Right atrium auricular region (tissue), 2 donors: Measurements from ENCODE around the gene MARK2. TPM values are rescaled to one million over a fixed set of nuclear protein-coding genes. Genes with fewer than 3 reads are reported as not detected.

Experiments used
- DNase-seq: peaks from one replicate; pipeline ENCODE4 v3.0.0-alpha.2; 2019; ENCODE audit warnings: low spot score
- H3K27ac ChIP-seq, 2 donors: fragments of 200-600 bp; sonication (generic); 1 replicate in 1 of 2; 2 replicates in 1 of 2; pipeline ENCODE4 v1.5.1; 2016 to 2019
- H3K27me3 ChIP-seq, 2 donors: fragments of 200-600 bp; sonication (generic); one replicate each; pipeline versions ENCODE4 v1.5.1 to v1.6.0; 2017 to 2019
- H3K36me3 ChIP-seq: fragments of 200-600 bp; sonication (generic); one replicate; pipeline ENCODE4 v1.5.1; 2016
- H3K4me1 ChIP-seq, 2 donors: fragments of 200-600 bp; sonication (generic); one replicate each; pipeline versions ENCODE4 v1.5.1 to v1.6.0; 2017 to 2019
- H3K4me3 ChIP-seq, 2 donors: fragments of 200-600 bp; sonication (generic); 1 replicate in 1 of 2; 2 replicates in 1 of 2; pipeline ENCODE4 v1.5.1; 2017 to 2019; ENCODE audit warnings: mild to moderate bottlenecking in 1 of 2, moderate library complexity in 1 of 2
- H3K9me3 ChIP-seq, 2 donors: fragments of 200-600 bp; sonication (generic); one replicate each; pipeline ENCODE4 v1.5.1; 2019
- total RNA-seq, 2 donors: library from RNA; depleted of rRNA; stranded (reverse); fragments of >200 nt; gene quantifications; one replicate each; pipeline ENCODE4 v1.1.0, GENCODE V29; 2016
- TF ChIP-seq, protein P1 (sequence below), 2 donors: fragments of 200-600 bp; sonication (generic); IDR thresholded peaks; one replicate each; pipeline ENCODE4 v1.5.1; 2019; ENCODE audit warnings: antibody characterized with exemption in 2 of 2

The MARK2 gene
- total RNA-seq, 2 donors from 2014 or later, result 29.3 to 31.5 TPM

DNA sequence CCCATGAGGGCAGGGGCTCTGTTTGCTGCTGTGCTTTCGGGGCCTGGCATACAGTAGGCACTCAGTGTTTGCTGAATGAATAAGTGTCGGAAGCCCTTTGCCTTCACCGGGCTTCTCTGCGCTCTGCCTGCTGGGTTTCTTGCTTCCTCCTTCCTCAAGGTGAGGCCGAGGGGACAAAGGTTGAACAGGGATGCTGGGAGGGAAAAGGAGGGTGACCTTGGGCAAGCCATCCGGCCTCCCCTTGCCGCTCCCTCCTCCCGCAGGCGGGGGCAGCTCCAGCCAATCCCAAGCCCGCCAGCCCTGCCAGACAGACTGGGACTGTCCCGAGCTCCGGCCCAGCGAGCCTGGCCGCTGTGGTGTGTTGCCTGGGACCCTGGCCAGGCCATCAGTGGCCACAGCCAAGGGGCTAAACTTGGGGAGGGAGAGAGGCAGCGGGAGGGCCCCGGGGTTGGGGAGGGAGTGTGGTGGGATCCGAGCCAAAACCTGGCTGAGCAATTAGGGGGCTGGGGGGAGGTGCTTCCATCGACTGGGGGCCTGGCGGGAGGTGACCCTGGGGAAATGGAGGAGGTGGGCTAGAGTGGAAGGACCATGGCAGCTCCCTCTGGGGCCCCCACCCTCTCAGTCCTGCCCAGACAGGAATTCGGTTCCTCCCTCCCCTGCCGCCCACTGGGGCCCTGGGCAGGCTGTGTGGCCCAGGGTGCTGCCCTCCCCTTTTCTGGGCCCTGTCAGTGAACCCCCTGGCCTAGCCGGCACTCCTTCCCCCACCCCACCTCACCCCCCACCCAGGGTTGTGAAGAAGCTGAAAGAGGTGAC lies 81.4 kb downstream of the MARK2 start:
- TF ChIP-seq, protein P1, sequence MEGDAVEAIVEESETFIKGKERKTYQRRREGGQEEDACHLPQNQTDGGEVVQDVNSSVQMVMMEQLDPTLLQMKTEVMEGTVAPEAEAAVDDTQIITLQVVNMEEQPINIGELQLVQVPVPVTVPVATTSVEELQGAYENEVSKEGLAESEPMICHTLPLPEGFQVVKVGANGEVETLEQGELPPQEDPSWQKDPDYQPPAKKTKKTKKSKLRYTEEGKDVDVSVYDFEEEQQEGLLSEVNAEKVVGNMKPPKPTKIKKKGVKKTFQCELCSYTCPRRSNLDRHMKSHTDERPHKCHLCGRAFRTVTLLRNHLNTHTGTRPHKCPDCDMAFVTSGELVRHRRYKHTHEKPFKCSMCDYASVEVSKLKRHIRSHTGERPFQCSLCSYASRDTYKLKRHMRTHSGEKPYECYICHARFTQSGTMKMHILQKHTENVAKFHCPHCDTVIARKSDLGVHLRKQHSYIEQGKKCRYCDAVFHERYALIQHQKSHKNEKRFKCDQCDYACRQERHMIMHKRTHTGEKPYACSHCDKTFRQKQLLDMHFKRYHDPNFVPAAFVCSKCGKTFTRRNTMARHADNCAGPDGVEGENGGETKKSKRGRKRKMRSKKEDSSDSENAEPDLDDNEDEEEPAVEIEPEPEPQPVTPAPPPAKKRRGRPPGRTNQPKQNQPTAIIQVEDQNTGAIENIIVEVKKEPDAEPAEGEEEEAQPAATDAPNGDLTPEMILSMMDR (IDR thresholded peaks at IDR 0.05), result no peak
- no peaks in the 10 kb centered on the region for H3K36me3 ChIP-seq
- no peaks in the 10 kb centered on the region for H3K27me3 ChIP-seq
- H3K9me3 ChIP-seq, result no peaks in the 10 kb centered on the region
- H3K27ac ChIP-seq, result peak overlapping the region; percentile 91 to 95
- H3K4me1 ChIP-seq, result peaks cover 0 to 56% of the 10 kb centered on the region in 2 donors
- peak overlapping the region in 1 of 2 donors; percentile 58 for H3K4me3 ChIP-seq
- DNase-seq, result peak; percentile 74

DNA sequence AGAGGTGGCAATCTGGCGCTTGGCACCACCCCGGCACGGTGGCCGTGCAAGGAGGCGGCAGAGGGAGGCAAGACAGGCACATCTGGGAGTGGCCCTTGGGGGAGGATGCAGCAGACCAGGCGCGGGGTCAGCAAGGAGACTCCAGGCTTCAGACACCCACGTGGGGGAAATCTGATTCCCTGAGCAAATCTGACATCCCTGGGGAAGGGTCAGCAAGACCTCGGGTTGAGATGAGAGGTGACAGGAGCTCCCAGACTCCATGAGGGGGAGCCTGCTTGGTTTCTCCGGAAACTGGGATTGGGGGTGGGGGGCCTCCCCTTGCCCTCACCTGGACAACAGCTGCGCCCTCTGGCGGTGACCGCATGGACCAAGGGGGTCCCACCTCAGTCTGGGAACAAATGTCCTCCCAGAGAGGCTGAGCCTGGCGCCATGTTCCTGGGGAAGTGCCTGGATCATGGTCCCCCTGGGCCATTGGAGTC lies 82.1 kb downstream of the MARK2 start:
- DNase-seq, result no peak
- Histone ChIP-seq H3K27ac (peak overlapping the region; percentile 91 to 95), H3K4me1 (peaks cover 0 to 50% of the 10 kb centered on the region in 2 donors), H3K27me3 (no peaks in the 10 kb centered on the region), H3K36me3 (no peaks in the 10 kb centered on the region), H3K9me3 (no peaks in the 10 kb centered on the region), H3K4me3 (no peak overlapping the region)
- TF ChIP-seq, protein P1 (IDR thresholded peaks at IDR 0.05), result peak in 1 of 2 donors; percentile 64

DNA sequence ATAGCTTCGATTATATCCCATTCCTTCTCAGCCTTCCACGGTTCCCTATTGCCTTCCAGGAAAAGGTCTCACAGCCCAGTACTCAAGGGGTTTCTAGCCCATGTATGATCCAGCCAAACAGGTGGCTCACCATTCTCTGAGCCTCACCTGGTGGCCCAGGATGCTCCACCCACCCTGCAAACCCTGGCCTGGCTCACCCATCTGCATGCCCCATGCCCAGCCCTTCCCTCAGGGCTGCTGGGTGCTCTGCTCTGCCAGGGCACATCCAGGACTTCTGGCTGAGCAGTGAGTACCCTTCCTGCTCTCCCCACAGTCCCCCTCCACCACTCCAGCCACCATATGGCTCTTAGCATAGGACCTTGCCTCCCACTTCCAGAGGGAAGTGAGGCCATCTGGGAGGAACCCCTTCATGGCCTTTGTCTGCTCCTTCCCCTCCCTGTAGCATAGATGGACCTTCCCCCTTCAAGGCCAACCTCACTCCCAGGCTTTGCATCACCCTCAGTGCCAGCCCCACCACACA lies 83.8 kb downstream of the MARK2 start:
- TF ChIP-seq, protein P1 (IDR thresholded peaks at IDR 0.05), result no peak

DNA sequence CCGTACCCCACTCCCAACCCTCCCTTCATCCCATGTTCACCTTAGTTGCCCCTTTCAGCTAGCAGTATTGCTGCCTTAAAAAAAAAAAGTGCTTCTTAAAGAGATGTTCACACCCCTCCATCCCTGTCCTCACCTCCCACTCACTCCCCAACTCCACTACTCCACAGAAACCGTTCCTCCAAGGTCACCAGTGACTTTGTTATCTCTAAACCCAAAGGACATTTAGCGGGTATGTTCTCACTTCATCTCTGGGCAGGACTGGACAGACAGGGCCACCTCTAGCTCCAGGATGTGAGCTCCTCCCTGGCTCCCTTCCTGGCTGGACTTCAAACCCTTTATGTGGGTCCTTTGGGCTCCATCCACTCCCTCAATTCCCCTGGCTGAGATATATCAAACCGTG lies 84.4 kb downstream of the MARK2 start:
- H3K9me3 ChIP-seq, result no peaks in the 10 kb centered on the region
- no peaks in the 10 kb centered on the region for H3K36me3 ChIP-seq
- H3K27ac ChIP-seq, result no peak overlapping the region
- TF ChIP-seq, protein P1 (IDR thresholded peaks at IDR 0.05), result no peak
- H3K4me1 ChIP-seq, result peaks cover 0 to 28% of the 10 kb centered on the region in 2 donors
- no peaks in the 10 kb centered on the region for H3K27me3 ChIP-seq
- no peak overlapping the region for H3K4me3 ChIP-seq
- DNase-seq, result no peak

More for the DNA sequence above, 83.8 kb downstream of the MARK2 start:
- no peaks in the 10 kb centered on the region for H3K36me3 ChIP-seq
- no peak overlapping the region for H3K4me3 ChIP-seq
- H3K27me3 ChIP-seq, result no peaks in the 10 kb centered on the region
- DNase-seq, result no peak
- H3K27ac ChIP-seq, result no peak overlapping the region
- peaks cover 0 to 34% of the 10 kb centered on the region in 2 donors for H3K4me1 ChIP-seq
- H3K9me3 ChIP-seq, result no peaks in the 10 kb centered on the region

DNA sequence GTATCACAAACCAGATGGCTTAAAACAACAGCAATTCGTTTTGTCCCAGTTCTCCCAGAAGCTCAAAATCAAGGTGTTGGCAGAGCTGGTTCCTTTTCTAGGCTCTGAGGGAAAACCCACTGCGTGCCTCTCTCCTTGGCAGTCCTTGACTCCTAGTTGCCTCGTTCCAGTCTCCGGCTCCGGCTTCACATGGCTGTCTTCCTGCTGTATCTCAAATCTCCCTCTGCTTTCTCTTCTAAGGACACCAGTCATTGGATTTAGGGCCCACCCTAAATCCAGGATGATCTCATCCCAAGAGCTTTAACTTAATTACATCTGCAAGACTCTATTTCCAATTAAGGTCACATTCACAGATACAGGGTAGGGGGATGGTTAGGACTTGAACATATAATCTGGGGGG lies 90.7 kb downstream of the MARK2 start:
- Histone ChIP-seq H3K27ac (no peak overlapping the region), H3K4me3 (no peak overlapping the region), H3K9me3 (no peaks in the 10 kb centered on the region), H3K4me1 (no peaks in the 10 kb centered on the region), H3K27me3 (no peaks in the 10 kb centered on the region), H3K36me3 (no peaks in the 10 kb centered on the region)
- DNase-seq, result no peak
- TF ChIP-seq, protein P1 (IDR thresholded peaks at IDR 0.05), result no peak
